ENCODE measurements around the gene IREB2.

DNA sequence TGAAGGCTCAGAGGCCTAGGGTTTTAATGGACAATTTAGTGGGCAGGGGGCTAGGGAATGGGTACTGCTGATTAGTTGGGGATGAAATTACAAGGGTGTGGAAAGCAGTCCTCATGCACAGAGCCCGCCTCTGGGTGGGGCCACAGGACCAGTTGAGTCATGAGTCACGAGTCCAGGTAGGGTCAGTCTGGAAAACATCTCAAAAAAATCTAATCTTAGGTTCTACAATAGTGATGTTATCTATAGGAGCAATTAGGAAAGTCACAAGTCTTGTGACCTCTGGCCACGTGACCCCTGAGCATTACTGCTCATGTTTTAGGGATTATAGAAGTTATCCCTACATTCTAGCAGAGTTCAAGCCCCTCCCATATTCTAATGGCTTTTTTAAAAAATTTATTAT lies 18.6 kb upstream of the IREB2 start:
- no peak for TF ChIP-seq SUZ12 (IDR thresholded peaks at IDR 0.05; ENCODE audit: extremely low read depth, insufficient read depth, insufficient read length)
- TF ChIP-seq ZNF274 (IDR thresholded peaks at IDR 0.05; ENCODE audit: low read depth, low read length), result no peak

Measured in NT2/D1 (cell line).